Fibroblast of skin of back (primary cell): ENCODE measurements around the gene KIF26B.
"Not testable (repeated sequence)": the region's sequence is repeated elsewhere in the genome, so short reads cannot be mapped to it uniquely, and the experiment has no call there.

Source experiments
- DNase-seq: peaks from one replicate; pipeline ENCODE4 v3.0.0-alpha.2; 2013

Gene KIF26B

DNA sequence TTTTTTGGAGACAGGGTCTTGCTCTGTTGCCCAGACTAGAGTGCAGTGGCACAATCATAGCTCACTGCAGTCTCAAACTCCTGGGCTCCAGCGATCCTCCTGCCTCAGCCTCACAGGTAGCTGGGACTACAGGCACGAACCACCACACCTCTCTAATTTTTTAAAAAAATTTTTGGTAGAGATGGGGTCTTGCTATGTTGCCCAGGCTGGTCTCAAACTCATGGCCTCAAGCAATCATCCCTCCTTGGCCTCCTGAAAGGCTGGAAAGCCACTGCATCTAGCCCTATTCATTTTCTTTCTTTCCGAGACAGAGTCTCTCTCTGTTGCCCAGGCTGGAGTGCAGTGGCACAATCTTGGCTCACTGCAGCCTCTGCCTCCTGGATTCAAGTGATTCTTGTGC is 559.2 kb downstream of the KIF26B start:
- DNase-seq, result not testable (repeated sequence)

DNA sequence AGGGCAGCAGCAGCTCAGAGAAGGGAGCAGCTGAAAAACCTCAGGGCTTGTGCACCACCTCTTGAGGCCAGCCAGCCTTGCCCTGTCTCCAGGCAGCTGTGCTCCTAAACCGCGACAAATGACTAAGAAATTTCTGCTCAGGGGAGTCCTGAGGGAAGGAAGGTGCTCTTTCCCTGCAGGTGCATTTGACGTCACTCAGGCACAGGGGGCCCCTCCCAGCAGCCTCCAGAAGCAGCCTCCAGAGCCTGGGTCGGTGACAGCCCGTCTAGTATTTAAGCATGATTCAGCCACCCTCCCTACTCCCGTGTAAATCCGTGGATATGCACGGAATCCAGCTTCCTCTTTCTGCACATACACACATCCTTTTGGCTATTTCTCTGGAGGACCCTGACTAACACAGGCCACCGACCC is 560.5 kb downstream of the KIF26B start:
- DNase-seq, result peak; percentile 28

GRCh38 chr1:245715970-245716369 is 561.2 kb downstream of the KIF26B start:
- peak; percentile 79 for DNase-seq

DNA sequence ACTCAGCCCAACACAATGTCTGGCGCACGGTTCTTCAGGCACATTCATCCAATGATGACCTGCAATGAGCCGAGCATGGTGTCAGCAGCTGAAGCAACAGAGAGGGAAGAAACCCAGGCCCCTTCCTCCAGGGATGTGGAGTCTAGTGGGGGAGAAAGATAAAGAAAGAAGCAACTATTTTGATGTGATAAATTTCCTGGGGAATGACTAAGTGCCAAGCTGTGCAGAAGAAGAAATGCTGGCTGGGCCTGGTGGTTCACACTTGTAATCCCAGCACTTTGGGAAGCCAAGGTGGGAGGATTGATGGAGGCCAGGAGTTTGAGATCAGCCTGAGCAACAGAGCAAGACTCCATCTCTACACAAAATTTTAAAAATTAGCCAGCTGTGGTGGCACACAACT is 561.8 kb downstream of the KIF26B start:
- DNase-seq, result peak; percentile 6

DNA sequence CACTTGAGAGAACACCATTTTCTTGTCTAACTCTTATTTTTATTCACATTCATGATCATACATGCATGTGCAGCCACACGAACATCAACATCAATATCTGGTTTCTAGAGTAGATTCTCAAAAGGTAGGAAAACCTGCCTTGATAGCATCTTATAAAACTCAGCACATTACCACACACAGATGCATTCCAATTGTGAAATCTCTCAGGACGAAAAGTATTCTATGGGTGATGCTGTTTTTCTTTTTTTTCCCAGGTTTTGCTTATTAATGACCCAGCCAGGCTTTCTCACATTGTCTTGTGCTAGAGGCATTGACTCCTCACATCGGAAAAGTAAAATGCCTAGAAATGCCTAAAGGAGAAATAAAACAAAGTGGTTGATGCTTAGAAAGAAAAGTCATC is 562.8 kb downstream of the KIF26B start:
- no peak for DNase-seq

DNA sequence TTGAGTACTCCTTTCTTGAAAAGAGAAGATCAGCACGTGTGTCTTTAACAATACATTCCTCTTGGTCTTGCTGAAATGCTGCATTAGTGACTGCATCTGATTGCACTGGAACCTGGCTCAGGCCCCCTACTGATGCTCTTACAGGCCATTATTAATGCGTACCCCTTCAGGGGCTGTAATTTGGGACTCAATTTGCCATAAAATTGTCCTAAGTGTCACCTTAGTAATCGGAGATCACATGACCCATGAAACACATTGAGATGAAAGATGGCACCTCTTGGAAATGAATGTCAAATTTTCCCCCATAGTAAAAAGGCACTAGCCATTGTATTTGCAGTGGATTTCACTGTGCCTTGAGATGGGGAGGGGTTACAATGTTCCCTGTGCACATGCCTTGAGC is 563.3 kb downstream of the KIF26B start:
- no peak for DNase-seq

GRCh38 chr1:245718951-245719350 is 564.2 kb downstream of the KIF26B start:
- DNase-seq, result no peak

DNA sequence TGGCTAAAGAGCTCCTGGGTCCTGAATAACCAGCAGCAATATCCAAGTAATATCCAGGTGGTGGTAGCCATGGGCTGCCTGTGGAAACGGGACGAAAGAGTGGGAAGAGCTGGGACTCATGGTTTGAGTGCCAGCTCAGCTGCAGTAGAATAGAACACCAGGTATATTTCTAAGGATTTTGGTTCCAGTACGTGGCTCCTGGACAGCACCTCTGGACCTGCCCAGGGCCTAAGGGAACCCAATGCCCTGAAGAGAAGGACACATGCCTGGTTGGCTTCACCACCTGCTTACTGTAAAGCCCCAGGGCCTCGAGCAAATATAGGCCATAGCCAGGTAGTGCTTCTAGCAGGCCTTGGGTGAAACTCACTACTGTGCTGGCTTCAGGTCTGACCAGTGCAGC is 566.7 kb downstream of the KIF26B start:
- no peak for DNase-seq

DNA sequence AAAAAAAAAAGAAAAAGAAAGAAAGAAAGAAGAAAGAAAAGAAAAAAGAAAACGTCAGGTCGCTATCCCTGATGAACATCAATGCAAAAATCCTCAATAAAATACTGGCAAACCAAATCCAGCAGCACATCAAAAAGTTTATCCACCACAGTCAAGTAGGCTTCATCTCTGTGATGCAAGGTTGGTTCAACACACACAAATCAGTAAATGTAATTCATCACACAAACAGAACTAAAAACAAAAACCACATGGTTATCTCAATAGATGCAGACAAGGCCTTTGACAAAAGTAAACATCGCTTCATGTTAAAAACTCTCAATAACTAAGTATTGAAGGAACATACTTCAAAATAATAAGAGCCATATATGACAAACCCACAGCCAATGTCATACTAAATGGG is 573.2 kb downstream of the KIF26B start:
- not testable (repeated sequence) for DNase-seq

- DNase-seq, result no peak
Measured at GRCh38 chr1:245730801-245731200, 576.0 kb downstream of the KIF26B start.

DNA sequence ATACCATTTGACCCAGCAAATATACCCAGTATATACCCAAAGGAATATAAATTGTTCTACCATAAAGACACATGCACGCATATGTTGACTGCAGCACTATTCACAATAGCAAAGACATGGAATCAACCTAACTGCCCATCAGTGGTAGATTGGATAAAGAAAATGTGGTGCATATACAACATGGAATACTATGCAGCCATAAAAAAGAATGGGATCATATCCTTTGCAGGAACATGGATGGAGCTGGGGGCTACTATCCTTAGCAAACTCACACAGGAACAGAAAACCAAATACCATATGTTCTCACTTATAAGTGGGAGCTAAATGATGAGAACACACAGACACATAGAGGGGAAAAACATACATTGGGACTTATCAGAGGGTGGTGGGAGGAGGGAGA is 585.6 kb downstream of the KIF26B start:
- not testable (repeated sequence) for DNase-seq

GRCh38 chr1:245742896-245743295 is 588.1 kb downstream of the KIF26B start:
- peak; percentile 80 for DNase-seq

DNA sequence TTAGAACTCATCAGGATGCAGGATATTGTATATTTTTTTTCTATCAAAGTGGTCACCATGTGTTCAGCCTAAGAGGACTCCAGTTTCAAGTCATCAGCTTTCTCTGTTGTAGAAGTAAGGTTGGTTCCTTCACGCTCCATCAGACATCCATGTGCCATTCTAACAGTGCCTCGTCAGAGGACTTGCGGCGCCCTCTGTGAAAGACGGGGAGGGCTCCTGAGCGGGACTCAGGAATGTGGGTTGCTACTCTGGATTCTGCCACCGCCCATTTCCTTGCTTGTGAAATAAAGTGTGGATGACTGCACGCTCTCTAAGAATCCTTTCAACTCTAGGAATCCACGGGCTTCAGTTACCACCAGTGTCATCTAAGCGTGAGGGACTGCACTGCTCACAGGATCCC is 593.5 kb downstream of the KIF26B start:
- DNase-seq, result peak; percentile 49

DNA sequence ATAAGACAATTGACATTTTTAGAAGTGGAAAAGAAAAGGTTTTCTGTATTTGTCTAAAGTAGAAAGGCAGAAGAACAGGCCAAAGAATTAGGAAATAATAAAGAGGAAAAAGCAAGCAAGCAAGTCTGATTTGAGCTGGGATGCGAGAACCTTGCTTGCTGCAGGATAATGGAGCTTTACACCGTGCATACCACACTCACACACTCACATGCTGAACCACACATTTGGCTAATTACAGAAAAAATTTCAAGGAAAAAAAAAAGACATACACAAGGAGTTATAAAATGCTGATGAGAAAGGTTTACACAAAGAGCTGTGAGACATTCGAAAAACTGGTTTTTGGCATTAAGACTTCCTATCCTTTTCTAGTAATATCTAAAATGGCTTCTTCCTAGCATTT is 593.9 kb downstream of the KIF26B start:
- no peak for DNase-seq

DNA sequence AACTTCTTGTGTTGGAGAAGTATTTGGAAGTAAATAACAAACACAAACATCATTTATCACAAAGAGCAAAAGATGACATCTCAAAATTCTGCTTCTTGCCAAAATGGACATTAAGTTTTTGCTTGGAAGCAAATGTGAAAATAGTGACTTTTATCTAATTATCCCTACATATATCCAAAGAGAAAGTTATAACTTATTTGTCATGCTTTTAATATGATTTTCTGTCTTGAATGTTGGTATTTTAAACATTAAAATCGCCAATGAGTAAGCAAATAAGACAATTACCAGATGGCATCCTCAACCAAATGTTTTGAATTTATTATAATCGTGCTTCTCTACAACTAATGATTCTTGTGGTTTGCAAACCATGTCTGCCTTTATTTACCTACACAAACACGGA is 594.3 kb downstream of the KIF26B start:
- no peak for DNase-seq

GRCh38 chr1:245750261-245750660 is 595.5 kb downstream of the KIF26B start:
- DNase-seq, result no peak

- DNase-seq, result peak; percentile 59
Measured at GRCh38 chr1:245751116-245751515, 596.3 kb downstream of the KIF26B start.

GRCh38 chr1:245751726-245752470 is 597.1 kb downstream of the KIF26B start:
- DNase-seq, result peak; percentile 55

GRCh38 chr1:245752561-245752960 is 597.8 kb downstream of the KIF26B start:
- DNase-seq, result no peak

DNA sequence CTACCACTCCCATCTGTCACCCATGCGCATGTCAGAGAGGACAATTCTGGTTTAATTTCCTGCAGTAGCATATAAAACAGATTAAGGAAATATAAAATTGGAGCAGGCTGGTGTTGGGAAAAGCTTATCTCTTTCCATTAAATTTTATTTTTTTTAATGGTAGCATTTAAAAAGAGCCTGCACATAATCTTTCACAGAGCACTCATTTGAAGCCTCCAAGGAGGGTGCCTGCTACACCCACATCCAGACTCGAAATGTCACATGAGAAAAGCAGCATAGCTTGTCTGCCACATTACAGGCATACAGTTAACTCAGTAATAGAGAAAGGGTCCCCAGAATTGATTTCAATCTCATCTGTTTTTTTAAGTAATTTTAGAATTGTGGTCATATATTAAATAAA is 599.0 kb downstream of the KIF26B start:
- DNase-seq, result no peak

- no peak for DNase-seq
Measured at GRCh38 chr1:245754463-245754961, 599.7 kb downstream of the KIF26B start.
